Bronchial epithelial cell (primary cell): ENCODE measurements around the gene TBX3. TPM values are rescaled to one million over a fixed set of nuclear protein-coding genes. Genes with fewer than 3 reads are reported as not detected.

ENCODE experiments used
- DNase-seq: peaks from one replicate; pipeline ENCODE4 v3.0.0-alpha.2; 2010; ENCODE audit warnings: low read depth
- FAIRE-seq: peaks from 2 replicates; lab custom pipeline; 2011; peaks lifted over from hg19 to GRCh38; lab: Jason Lieb, UNC
- H3K27me3 ChIP-seq: 2 replicates; pipeline ENCODE4 v1.5.1; 2011; ENCODE audit warnings: low read length; ENCODE audit not compliant: control insufficient read depth, insufficient read depth
- H3K36me3 ChIP-seq: 2 replicates; pipeline ENCODE4 v1.5.1; 2011; ENCODE audit warnings: low read length; ENCODE audit not compliant: control insufficient read depth, insufficient read depth
- H3K4me3 ChIP-seq: 2 replicates; pipeline ENCODE4 v1.5.1; 2011; ENCODE audit warnings: mild to moderate bottlenecking, low read depth, low read length, control low read depth
- total RNA-seq: library from RNA; depleted of rRNA; stranded (reverse); fragments of >200 nt; gene quantifications from 2 replicates; pipeline ENCODE4 v1.2.1, GENCODE V29; 2014
- TF ChIP-seq, protein P1 (sequence below): IDR thresholded peaks from 2 replicates; pipeline ENCODE4 v1.5.1; 2011; ENCODE audit warnings: mild to moderate bottlenecking, moderate library complexity, low read length, control low read depth, inconsistent platforms; ENCODE audit not compliant: insufficient read depth, severe bottlenecking

Gene TBX3
- total RNA-seq, 1 donor from 2014 or later: 1.3 TPM

DNA sequence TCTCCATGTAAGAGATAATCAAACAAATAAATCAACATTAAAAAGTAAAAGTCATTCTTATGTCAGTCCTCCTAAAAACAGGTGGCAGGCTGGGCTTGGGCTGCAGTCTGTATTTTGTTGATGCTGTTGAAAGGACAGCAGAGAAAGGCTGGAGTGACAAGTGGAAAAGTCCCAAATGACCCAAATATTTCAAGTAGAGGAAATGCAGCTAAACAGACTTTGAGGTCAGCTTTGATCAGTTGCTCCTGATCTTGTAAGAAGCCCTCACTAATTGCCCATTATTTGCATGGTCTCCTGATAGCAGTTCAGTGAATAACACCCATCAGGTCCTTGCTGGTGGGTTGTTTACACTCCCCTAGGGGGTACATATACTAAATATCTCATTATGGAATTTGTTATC is 24.9 kb downstream of the TBX3 start:
- DNase-seq (no peak), FAIRE-seq (no peak)
- TF ChIP-seq, protein P1, sequence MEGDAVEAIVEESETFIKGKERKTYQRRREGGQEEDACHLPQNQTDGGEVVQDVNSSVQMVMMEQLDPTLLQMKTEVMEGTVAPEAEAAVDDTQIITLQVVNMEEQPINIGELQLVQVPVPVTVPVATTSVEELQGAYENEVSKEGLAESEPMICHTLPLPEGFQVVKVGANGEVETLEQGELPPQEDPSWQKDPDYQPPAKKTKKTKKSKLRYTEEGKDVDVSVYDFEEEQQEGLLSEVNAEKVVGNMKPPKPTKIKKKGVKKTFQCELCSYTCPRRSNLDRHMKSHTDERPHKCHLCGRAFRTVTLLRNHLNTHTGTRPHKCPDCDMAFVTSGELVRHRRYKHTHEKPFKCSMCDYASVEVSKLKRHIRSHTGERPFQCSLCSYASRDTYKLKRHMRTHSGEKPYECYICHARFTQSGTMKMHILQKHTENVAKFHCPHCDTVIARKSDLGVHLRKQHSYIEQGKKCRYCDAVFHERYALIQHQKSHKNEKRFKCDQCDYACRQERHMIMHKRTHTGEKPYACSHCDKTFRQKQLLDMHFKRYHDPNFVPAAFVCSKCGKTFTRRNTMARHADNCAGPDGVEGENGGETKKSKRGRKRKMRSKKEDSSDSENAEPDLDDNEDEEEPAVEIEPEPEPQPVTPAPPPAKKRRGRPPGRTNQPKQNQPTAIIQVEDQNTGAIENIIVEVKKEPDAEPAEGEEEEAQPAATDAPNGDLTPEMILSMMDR: no peak
- H3K27me3 ChIP-seq: no peaks in the 10 kb centered on the region
- no peak overlapping the region for H3K4me3 ChIP-seq
- H3K36me3 ChIP-seq: no peaks in the 10 kb centered on the region

DNA sequence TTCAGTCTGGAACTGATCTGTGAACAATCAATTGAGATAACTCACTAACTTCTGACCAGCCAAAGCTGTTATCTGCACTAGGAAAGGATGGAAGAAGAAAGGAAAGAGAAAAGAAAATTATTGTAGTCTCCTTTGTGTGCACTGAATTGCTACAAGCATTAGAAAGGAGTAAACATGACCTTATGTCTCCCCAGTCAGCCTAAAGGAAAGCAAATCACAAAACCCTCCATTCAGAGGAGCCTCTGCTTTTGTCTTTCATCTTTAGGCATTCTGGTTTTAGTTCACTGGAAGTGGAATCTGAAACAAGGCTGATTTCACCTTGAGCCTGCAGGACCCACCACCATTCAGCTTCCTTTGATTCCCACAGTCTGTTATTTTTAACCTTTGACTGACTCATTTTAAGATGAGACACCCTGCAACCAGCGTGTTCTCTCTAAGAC is 26.0 kb downstream of the TBX3 start:
- Histone ChIP-seq H3K27me3 (no peaks in the 10 kb centered on the region), H3K36me3 (no peaks in the 10 kb centered on the region), H3K4me3 (no peak overlapping the region)
- DNase-seq (no peak), FAIRE-seq (no peak)
- TF ChIP-seq, protein P1: no peak

DNA sequence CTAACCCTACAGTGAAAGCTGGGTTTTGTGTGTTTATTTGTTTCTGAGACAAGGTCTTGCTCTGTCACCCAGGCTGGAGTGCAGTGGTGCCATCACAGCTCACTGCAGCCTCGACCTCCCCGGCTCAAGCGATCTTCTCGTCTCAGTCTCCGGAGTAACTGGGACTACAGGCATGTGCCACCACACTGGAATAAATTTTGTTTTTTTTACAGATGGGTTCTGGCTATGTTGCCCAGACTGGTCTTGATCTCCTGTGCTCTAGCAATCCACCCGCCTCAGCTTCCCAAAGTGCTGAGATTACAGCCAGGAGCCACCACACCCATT is 26.4 kb downstream of the TBX3 start:
- H3K4me3 ChIP-seq: no peak overlapping the region
- H3K27me3 ChIP-seq: no peaks in the 10 kb centered on the region
- no peak for FAIRE-seq
- TF ChIP-seq, protein P1: no peak
- H3K36me3 ChIP-seq: no peaks in the 10 kb centered on the region
- DNase-seq: no peak

DNA sequence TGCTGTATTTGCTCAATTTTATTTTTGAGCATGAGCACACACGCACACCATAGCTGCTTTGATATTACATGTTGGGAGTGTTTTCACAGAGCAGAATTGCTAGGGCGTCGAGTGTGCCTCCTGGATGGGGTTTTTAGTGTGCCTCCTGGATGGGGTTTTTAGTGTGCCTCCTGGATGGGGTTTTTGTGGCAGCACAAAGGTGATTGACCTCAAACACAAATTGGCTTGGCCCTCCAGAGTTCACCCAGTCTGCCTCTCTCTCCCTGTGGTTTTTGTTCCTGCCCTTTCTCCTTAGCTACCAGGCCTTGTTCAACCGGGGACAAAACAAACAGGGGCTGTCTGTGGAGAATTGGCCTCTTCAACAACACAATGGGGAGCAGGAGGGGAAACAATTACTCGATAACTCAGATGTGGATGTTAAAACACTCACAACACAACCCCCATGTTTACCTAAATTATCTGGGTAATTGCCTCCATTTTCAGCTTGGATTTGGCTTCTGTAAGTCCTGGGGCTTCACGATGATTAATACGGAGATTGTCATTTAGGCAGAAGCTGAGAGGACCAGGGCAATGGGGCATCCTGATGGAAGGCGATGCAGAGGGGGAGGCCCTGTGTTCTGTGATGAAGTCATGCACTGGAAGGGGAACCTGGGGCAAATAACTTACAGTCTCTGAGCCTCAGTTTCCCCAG is 26.9 kb downstream of the TBX3 start:
- DNase-seq (no peak), FAIRE-seq (no peak)
- H3K36me3 ChIP-seq: no peaks in the 10 kb centered on the region
- no peak overlapping the region for H3K4me3 ChIP-seq
- TF ChIP-seq, protein P1: no peak
- no peaks in the 10 kb centered on the region for H3K27me3 ChIP-seq

DNA sequence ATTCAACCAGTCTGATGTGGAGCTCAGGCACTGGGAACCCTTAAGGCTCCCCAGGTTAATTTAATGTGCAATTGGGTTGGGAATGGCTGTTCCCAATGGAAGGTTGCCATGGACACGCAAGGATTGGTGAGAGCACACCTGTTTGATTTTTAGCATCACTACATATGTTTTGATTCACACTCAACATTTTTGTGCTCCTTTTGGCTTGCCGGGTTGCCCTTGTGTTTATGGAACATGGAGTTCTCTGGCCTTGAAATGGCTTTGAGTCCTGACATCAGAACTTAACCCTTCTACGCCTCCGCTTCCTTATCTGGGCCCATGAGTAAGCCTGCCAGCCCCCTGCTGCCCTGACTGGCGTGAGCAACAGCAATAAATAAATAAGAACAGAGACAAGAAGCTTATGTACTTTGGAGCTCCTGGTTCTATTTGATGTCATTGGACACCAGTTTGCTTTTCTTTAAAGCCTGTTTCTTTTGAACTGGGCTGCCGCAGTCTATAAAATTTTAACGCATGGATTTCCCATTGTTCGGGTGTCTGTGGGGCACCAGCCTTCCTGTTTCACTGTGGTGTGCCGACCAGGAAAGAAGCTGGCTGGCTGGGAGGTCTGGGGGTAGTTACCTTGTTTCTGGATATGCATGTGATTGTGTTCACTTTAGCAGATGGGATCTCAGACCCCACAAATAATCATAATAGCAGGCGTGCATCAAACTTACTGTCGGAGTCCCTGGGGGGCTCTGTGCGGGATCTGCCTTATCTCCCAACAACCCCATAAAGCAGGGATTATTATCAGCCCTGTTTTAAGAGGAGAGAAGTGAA is 27.8 kb downstream of the TBX3 start:
- no peak for FAIRE-seq
- no peak overlapping the region for H3K4me3 ChIP-seq
- H3K36me3 ChIP-seq: no peaks in the 10 kb centered on the region
- TF ChIP-seq, protein P1: no peak
- no peaks in the 10 kb centered on the region for H3K27me3 ChIP-seq
- DNase-seq: no peak
